Activated T-cell treated with anti-CD3 and anti-CD28 coated beads, Interleukin-2, amount 50 U/mL, for 4 hours (primary cell): ENCODE results near the gene SNED1. TPM values are rescaled to one million over a fixed set of nuclear protein-coding genes. Genes with fewer than 3 reads are reported as not detected.

ENCODE experiments used
- ATAC-seq, 2 donors: fragments of 200-7000 bp; cut with Tn5 transposase; one replicate each; pipeline ENCODE4 v1.10.0; 2021
- DNase-seq: peaks from one replicate; pipeline ENCODE4 v3.0.0-alpha.2; 2020
- H3K27me3 Mint-ChIP-seq: one replicate; pipeline ENCODE4 v1.8.0; 2021; ENCODE audit warnings: low read depth, mixed read lengths
- H3K36me3 Mint-ChIP-seq: one replicate; pipeline ENCODE4 v1.8.0; 2022; ENCODE audit warnings: mixed read lengths; ENCODE audit not compliant: insufficient read depth
- H3K4me1 Mint-ChIP-seq: one replicate; pipeline ENCODE4 v1.8.0; 2021; ENCODE audit warnings: low read depth, mixed read lengths
- H3K4me3 Mint-ChIP-seq: one replicate; pipeline ENCODE4 v1.8.0; 2021; ENCODE audit warnings: mild to moderate bottlenecking, moderate library complexity, mixed read lengths
- H3K9me3 Mint-ChIP-seq: one replicate; pipeline ENCODE4 v1.8.0; 2021; ENCODE audit warnings: mixed read lengths
- total RNA-seq, 3 donors: library from RNA; stranded (reverse); gene quantifications; one replicate each; pipeline ENCODE4 v1.2.1, GENCODE V29; 2021

The SNED1 gene
- total RNA-seq, 3 donors from 2014 or later, result 0.53 to 2.1 (median 1.3) TPM

DNA sequence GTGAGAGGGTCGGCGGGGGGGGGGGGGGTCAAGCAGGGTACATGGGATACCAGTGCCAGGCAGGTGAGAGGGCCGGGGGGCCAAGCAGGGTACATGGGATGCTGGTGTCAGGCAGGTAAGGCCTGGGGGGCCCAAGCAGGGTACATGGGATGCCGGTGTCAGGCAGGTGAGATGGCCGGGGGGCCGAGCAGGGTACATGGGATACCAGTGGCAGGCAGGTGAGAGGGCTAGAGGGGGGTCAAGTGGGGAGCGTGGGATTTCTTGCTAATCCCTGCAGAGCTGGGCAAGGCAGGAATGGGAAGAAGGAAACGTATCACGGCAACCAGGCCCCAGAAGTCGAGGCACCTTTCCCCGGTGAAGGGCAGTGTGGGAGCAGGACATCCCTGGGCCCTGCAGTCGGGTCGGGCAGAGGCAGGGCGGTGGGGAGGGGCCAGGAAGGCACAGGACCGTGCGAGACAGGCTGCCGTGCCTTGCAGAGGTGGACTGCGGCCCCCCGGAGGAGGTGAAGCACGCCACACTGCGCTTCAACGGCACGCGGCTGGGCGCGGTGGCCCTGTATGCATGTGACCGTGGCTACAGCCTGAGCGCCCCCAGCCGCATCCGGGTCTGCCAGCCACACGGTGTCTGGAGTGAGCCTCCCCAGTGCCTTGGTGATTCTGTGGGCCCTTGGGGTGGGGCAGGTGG is 54.4 kb downstream of the SNED1 start:
- no peak for ATAC-seq
- DNase-seq, result no peak
- H3K27me3 Mint-ChIP-seq, result no peaks in the 10 kb centered on the region
- no peaks in the 10 kb centered on the region for H3K4me1 Mint-ChIP-seq
- no peak overlapping the region for H3K4me3 Mint-ChIP-seq
- no peaks in the 10 kb centered on the region for H3K9me3 Mint-ChIP-seq
- H3K36me3 Mint-ChIP-seq, result peaks cover 1% of the 10 kb centered on the region

DNA sequence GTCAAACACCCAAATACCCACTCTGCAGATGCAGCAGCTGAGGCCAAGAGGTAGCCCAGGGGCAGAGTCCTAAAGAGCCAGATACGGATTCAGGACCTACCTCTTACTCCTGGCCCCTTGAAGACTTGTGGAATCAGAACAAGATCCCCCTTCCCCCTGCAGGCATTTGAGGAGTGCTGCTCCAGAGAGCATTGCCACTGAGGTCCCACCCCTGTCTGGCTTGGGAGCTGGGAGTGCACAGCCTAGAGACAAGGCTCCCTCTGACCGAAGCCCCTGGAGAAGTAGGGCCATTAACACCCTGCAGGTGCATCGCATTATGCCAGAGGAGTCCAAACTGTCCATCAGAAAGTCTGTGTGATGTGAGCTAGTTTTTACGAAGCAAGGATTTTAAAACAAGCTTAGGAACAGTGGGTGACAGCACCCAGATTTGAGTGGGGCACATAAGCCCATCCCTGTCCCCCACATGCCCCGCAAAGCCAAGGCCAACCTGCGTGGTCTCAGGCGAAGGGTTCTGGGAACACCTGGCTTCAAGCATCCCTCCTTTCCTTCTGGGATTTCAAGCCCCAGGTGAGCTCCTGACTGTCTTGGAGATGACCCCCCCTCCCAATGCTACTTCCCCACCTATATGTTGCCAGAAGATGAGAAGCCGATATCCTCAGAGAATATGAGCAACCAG is 55.3 kb downstream of the SNED1 start:
- Mint-ChIP-seq H3K4me3 (no peak overlapping the region), H3K36me3 (peaks cover 1% of the 10 kb centered on the region), H3K4me1 (no peaks in the 10 kb centered on the region), H3K9me3 (no peaks in the 10 kb centered on the region), H3K27me3 (no peaks in the 10 kb centered on the region)
- DNase-seq (no peak), ATAC-seq (no peak)

DNA sequence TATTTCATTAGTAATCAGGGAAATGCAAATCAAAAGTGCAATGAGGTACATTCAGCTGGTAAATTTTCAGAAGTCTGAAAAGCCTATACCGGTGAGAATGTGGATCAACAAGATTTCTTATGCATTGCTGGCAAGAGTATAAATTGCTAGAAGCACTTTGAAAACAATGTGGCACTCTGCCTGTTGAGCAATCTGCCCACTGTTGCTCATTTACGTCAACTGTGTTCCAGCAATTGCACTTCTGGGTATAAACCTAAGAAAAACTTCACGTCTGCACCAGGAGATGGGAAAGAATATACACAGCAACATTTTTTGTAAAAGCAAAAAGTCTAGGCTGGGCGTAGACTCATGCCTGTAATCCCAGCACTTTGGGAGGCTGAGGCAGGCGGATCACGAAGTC is 62.9 kb downstream of the SNED1 start:
- DNase-seq (no peak), ATAC-seq (no peak)
- H3K9me3 Mint-ChIP-seq, result no peaks in the 10 kb centered on the region
- H3K4me1 Mint-ChIP-seq, result peaks cover 2% of the 10 kb centered on the region
- H3K36me3 Mint-ChIP-seq, result no peaks in the 10 kb centered on the region
- H3K4me3 Mint-ChIP-seq, result no peak overlapping the region
- peaks cover 2% of the 10 kb centered on the region for H3K27me3 Mint-ChIP-seq

DNA sequence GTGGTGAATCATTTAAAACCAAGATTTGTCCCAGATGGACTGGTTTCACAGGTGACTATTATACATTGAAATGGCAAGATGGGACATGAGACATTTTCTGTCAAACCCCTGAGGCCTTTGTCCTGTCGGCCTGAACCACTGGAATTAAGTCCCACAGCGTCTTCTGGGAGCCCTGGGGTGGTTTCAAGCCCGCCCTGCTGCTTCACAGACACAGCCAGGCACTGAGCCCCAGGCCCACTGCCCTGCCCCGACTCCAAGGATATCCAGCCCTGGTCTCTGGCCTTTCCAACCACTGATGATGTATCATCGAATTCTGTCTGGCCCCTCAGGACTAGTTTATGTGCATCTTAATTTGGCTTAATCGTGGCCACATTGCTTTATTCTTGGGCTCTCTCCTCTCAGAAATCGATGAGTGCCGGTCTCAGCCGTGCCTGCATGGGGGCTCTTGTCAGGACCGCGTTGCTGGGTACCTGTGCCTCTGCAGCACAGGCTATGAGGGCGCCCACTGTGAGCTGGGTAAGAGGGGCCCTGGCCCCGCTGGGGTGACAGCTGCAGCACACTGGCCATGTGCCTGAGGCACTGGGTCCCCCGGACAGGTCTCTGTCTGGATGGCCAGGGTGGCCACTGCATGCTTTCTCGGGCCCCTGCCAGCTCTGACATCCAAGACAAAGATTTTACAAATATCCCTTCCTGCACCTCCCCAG is 64.1 kb downstream of the SNED1 start:
- DNase-seq, result no peak
- no peak for ATAC-seq
- H3K4me3 Mint-ChIP-seq, result no peak overlapping the region
- peaks cover 2% of the 10 kb centered on the region for H3K4me1 Mint-ChIP-seq
- H3K27me3 Mint-ChIP-seq, result peaks cover 2% of the 10 kb centered on the region
- H3K36me3 Mint-ChIP-seq, result peaks cover 2% of the 10 kb centered on the region
- H3K9me3 Mint-ChIP-seq, result no peaks in the 10 kb centered on the region

DNA sequence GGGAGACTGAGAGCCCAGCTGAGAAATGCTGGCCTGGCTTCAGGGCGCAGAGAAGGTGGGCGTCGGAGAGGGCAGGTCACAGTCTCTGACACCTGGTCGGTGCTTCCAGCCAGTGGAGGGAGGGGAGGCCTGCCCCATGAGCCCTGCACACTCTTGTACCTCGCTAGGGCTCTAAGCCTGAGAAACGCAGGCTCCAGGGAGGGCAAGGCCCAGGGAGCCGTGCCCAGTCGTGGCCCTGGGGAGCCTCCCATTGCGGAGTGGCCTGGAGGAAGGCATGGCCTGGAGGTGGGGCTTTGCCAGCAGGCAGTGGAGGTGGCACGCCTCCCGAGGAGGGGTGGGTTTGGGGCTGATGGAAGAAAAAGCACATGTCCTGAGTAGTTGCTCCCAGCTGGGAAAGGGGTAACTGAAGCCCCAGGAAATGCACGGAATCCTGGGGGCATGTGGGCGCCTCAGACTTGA is 64.7 kb downstream of the SNED1 start:
- peaks cover 2% of the 10 kb centered on the region for H3K4me1 Mint-ChIP-seq
- DNase-seq (no peak), ATAC-seq (no peak)
- peaks cover 2% of the 10 kb centered on the region for H3K36me3 Mint-ChIP-seq
- no peak overlapping the region for H3K4me3 Mint-ChIP-seq
- H3K9me3 Mint-ChIP-seq, result no peaks in the 10 kb centered on the region
- peaks cover 2% of the 10 kb centered on the region for H3K27me3 Mint-ChIP-seq

DNA sequence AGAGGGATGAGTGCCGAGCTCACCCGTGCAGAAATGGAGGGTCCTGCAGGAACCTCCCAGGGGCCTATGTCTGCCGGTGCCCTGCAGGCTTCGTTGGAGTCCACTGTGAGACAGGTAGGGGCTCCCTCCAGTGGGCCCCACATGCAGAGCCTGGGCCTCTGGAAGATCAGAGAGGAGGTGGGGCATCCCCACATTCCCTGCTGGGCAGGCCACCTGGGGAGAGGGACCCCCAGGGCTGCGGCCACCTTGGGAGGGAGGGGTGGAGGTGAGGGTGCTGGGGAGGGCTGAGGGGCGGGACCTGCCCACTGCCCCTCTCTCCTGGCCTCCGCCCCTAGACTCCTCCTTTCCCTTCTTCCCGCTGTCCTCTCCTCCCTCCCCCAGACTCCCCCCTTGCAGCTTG is 65.2 kb downstream of the SNED1 start:
- Mint-ChIP-seq H3K9me3 (no peaks in the 10 kb centered on the region), H3K27me3 (peaks cover 2% of the 10 kb centered on the region), H3K4me1 (peaks cover 2% of the 10 kb centered on the region), H3K36me3 (peaks cover 2% of the 10 kb centered on the region), H3K4me3 (peak overlapping the region; percentile 31)
- ATAC-seq (peak; percentile 12 to 16), DNase-seq (no peak)

DNA sequence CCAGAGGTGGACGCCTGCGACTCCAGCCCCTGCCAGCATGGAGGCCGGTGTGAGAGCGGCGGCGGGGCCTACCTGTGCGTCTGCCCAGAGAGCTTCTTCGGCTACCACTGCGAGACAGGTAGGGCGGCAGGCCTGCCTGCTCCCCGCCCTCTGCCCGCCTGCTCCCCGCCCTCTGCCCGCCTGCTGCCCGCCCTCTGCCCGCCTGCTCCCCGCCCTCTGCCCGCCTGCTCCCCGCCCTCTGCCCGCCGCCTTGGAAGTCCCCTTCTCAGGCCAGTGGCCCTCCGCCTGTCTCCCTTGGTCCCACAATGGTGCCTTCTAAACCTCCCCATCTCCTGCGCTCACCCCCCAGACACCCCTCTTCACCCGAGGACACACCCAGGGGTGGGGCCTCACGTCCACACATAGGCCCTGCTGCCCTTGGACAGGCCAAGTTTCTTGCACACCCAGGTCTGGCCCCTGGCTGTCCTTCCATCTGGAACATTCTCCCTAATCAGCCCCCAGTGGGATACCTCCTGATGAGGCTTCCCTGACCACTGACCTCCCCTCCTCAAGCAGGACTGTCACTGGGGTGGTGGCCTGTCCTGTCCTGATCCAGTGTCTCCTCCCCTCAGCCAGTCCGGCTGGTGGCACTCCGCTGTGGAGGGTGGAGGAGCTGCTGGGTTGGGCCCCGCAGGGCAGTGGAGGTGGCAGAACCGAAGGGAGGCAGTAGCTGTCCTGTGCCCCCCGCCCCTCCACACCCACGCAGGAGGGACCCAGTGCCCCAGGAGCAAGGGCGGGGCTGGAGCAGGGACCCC is 65.8 kb downstream of the SNED1 start:
- H3K27me3 Mint-ChIP-seq, result peaks cover 2% of the 10 kb centered on the region
- H3K4me1 Mint-ChIP-seq, result peaks cover 2% of the 10 kb centered on the region
- H3K36me3 Mint-ChIP-seq, result peaks cover 2% of the 10 kb centered on the region
- H3K4me3 Mint-ChIP-seq, result peak overlapping the region; percentile 42
- DNase-seq (peak; percentile 36), ATAC-seq (peak; percentile 78 to 83)
- no peaks in the 10 kb centered on the region for H3K9me3 Mint-ChIP-seq

DNA sequence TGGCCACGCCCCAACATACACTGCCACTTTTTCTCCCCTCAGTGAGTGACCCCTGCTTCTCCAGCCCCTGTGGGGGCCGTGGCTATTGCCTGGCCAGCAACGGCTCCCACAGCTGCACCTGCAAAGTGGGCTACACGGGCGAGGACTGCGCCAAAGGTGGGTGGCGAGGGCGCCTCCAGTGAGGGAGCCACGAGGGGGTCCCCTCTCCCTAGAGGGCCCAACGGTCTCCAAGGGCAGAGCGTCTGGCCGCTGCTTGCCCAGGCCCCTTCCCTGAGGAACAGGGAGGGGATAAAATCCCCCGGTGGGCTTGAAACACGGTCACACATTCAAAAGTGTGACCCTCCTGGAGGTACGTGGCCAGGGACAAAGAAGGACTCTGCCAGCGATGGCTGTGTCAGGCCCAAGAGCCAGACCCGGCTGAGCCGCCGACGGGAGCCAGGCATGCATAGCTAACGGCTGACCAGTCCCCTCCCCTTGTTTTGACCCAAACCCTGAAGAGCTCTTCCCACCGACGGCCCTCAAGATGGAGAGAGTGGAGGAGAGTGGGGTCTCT is 66.5 kb downstream of the SNED1 start:
- Mint-ChIP-seq H3K27me3 (peaks cover 2% of the 10 kb centered on the region), H3K4me3 (no peak overlapping the region), H3K4me1 (peaks cover 2% of the 10 kb centered on the region), H3K36me3 (peaks cover 2% of the 10 kb centered on the region), H3K9me3 (no peaks in the 10 kb centered on the region)
- ATAC-seq (no peak), DNase-seq (no peak)

DNA sequence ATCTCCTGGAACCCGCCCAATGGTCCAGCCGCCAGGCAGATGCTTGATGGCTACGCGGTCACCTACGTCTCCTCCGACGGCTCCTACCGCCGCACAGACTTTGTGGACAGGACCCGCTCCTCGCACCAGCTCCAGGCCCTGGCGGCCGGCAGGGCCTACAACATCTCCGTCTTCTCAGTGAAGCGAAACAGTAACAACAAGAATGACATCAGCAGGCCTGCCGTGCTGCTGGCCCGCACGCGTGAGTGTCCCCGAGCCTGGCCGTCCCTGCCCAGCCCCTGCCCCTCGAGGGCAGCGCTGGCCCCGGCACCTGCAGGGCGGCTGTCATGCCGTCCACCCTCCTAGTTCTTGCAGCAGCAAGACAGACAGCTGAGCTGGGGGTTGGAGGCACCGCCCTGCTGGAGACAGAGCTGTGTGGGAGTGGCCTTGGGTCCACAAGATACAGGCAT is 67.0 kb downstream of the SNED1 start:
- DNase-seq (no peak), ATAC-seq (no peak)
- no peak overlapping the region for H3K4me3 Mint-ChIP-seq
- no peaks in the 10 kb centered on the region for H3K9me3 Mint-ChIP-seq
- H3K27me3 Mint-ChIP-seq, result peaks cover 2% of the 10 kb centered on the region
- peaks cover 2% of the 10 kb centered on the region for H3K4me1 Mint-ChIP-seq
- H3K36me3 Mint-ChIP-seq, result peaks cover 2% of the 10 kb centered on the region

DNA sequence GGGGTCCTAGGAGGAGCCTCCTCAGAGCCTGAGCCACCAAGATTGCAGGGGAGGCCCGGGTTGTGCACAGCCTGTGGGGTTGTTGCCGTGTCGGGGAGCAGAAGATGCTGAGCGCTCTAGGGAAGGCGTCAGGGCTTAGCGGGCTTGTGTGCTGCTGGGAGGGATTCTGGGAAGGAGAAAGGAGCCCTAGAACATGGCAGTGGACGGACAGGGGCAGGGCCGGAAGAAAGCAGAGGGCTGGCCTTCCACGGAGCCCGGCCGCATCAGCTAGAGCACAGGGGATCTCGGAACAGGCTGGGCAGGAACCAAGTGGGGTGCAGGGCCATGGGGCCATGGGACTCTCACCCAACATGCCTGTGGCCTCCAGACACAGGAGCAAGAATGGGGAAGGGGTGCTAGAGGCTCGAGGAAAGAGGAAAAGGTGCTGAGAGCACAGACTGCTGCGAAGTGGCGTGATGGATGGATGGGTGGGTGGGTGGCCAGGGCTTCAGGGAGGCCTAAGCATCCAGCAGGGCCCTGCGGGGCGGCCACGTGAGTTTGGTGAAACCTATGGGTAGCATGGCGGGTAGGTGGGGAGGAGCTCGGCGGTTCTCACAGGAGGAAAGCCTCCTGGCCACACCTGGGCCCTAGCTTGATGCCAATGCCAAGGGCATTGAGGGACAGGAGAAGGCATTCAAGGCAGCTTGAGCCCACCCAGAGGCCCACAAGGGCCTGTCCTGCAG is 67.9 kb downstream of the SNED1 start:
- DNase-seq (no peak), ATAC-seq (no peak)
- H3K27me3 Mint-ChIP-seq, result peaks cover 2% of the 10 kb centered on the region
- no peaks in the 10 kb centered on the region for H3K9me3 Mint-ChIP-seq
- H3K36me3 Mint-ChIP-seq, result peaks cover 2% of the 10 kb centered on the region
- peaks cover 2% of the 10 kb centered on the region for H3K4me1 Mint-ChIP-seq
- no peak overlapping the region for H3K4me3 Mint-ChIP-seq

DNA sequence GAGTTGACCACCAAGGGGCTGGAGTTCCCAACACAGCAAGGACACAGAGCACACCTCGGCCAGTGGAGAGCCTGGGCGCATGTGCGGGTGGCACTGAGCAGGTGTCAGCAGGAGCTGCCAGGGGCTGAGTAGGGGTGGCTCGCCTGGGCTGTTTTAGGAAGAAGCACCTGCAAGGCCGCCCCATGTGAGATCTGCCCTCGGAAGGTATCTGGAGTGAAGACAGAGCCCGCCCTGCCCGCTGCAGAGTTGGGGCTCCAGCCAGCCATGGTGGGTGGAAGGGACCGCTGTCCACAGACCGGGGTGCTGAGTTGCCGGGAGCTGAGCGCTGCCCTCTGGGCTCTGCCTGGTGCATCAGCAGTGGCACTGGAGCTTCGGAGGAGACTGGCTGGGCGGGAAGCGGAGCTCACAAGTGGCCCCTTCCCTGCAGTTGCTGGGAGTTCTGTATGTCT is 68.5 kb downstream of the SNED1 start:
- Mint-ChIP-seq H3K4me1 (peaks cover 2% of the 10 kb centered on the region), H3K9me3 (no peaks in the 10 kb centered on the region), H3K27me3 (peaks cover 2% of the 10 kb centered on the region), H3K4me3 (no peak overlapping the region), H3K36me3 (peaks cover 2% of the 10 kb centered on the region)
- ATAC-seq (no peak), DNase-seq (no peak)

DNA sequence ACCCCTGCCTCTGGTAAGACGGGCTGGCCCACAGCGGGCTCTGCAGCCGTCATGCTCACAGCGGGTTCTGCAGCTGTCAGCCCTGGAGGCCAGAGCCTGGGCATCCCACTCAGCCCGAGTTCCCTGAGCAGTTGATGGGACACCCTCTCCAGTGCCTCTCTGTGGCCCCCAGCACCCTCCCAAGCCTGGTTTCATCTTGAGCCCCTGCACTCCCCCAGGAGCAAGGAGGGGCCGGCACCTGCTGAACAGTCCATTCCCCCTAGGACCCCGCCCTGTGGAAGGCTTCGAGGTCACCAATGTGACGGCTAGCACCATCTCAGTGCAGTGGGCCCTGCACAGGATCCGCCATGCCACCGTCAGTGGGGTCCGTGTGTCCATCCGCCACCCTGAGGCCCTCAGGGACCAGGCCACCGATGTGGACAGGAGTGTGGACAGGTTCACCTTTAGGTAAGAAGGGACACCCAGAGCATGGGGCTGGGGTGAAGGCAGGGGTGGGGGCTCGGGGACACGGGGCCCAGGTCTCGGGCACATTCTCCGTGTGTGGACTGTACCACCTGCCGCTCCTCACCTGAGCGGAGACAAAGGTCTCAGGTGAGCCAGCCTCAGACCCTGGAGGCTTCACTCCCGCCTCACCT is 69.2 kb downstream of the SNED1 start:
- Mint-ChIP-seq H3K36me3 (peaks cover 2% of the 10 kb centered on the region), H3K4me3 (no peak overlapping the region), H3K9me3 (no peaks in the 10 kb centered on the region), H3K27me3 (peaks cover 2% of the 10 kb centered on the region), H3K4me1 (peaks cover 2% of the 10 kb centered on the region)
- no peak for DNase-seq
- ATAC-seq, result no peak
